Measurements from ENCODE around the gene DPAGT1.
"Not testable (repeated sequence)": the region's sequence is repeated elsewhere in the genome, so short reads cannot be mapped to it uniquely, and the experiment has no call there.

The DPAGT1 gene

GRCh38 chr11:119101759-119102423, at the start of gene DPAGT1:
Gene DPAGT1, minus strand, starts transcription at chr11:119101853. Its CDS starts 198 bp downstream, at chr11:119101655.
- peak; percentile 96 for DNase-seq (ENCODE audit: low spot score)

- no peak for DNase-seq (ENCODE audit: low spot score)
These were observed 48.2 kb upstream of the DPAGT1 start for GRCh38 chr11:119149786-119150275.

- no peak for DNase-seq (ENCODE audit: low spot score)
These were observed 47.5 kb upstream of the DPAGT1 start, which contains the start of gene ABCG4 for GRCh38 chr11:119149018-119149785. Gene ABCG4, plus strand, starts transcription at chr11:119149052. Its CDS starts 914 bp downstream, at chr11:119149966.

GRCh38 chr11:119148720-119149017, 47.0 kb upstream of the DPAGT1 start:
- DNase-seq (ENCODE audit: low spot score) = no peak

- DNase-seq (ENCODE audit: low spot score) = no peak
These were observed 46.1 kb upstream of the DPAGT1 start for GRCh38 chr11:119147604-119148333.

GRCh38 chr11:119145551-119145950, 43.9 kb upstream of the DPAGT1 start:
- no peak for DNase-seq (ENCODE audit: low spot score)

- DNase-seq (ENCODE audit: low spot score) = peak; percentile 74
These were observed 43.3 kb upstream of the DPAGT1 start for GRCh38 chr11:119144825-119145486.

GRCh38 chr11:119139276-119139675, 37.6 kb upstream of the DPAGT1 start:
- DNase-seq (ENCODE audit: low spot score) = not testable (repeated sequence)

- DNase-seq (ENCODE audit: low spot score) = no peak
These were observed 32.8 kb upstream of the DPAGT1 start for GRCh38 chr11:119134389-119134978.

GRCh38 chr11:119130662-119131061, 29.0 kb upstream of the DPAGT1 start:
- DNase-seq (ENCODE audit: low spot score) = no peak

- DNase-seq (ENCODE audit: low spot score) = no peak
These were observed 25.1 kb upstream of the DPAGT1 start for GRCh38 chr11:119126675-119127268.

GRCh38 chr11:119125821-119126220, 24.2 kb upstream of the DPAGT1 start:
- no peak for DNase-seq (ENCODE audit: low spot score)

- no peak for DNase-seq (ENCODE audit: low spot score)
These were observed 20.1 kb upstream of the DPAGT1 start for GRCh38 chr11:119121811-119122124.

GRCh38 chr11:119121008-119121810, 19.6 kb upstream of the DPAGT1 start, which contains the start of gene HINFP:
Gene HINFP, plus strand, starts transcription at chr11:119121580. Its CDS starts 5,365 bp downstream, at chr11:119126945.
- peak; percentile 99 for DNase-seq (ENCODE audit: low spot score)

- no peak for DNase-seq (ENCODE audit: low spot score)
These were observed 19.0 kb upstream of the DPAGT1 start for GRCh38 chr11:119120639-119121007.

- DNase-seq (ENCODE audit: low spot score) = no peak
These were observed 17.3 kb upstream of the DPAGT1 start for GRCh38 chr11:119118946-119119345.

GRCh38 chr11:119118227-119118626, 16.6 kb upstream of the DPAGT1 start:
- DNase-seq (ENCODE audit: low spot score) = no peak

- DNase-seq (ENCODE audit: low spot score) = no peak
These were observed 15.5 kb upstream of the DPAGT1 start for GRCh38 chr11:119117004-119117706.

GRCh38 chr11:119116601-119117000, 14.9 kb upstream of the DPAGT1 start:
- DNase-seq (ENCODE audit: low spot score) = no peak

GRCh38 chr11:119116235-119116594, 14.6 kb upstream of the DPAGT1 start:
- no peak for DNase-seq (ENCODE audit: low spot score)

All from LoVo (cell line).